ENCODE data around the gene ZNF678.

DNA sequence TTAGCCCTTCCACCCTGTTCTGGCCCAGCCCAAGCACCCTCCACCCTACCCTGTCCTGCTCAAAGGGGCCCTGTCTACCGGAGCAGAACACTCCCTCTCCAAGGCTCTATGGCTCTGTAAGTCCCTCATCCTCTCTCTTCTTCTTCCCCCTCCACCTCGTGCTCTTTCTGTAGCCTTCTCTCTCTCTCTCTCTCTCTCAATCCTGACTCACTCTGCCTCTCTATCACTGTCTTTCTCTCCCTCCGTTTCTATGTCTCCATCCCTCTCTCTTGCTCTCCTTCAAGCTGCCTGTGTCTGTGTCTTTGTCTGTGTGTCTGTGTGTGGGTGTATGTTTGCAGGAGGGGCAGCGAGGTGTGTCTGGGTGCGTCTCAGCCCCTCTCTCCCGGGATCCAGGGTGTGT lies 1.3 kb upstream of the ZNF678 start:
- TF ChIP-seq TARDBP (IDR thresholded peaks at IDR 0.05) (no peak), ELF4 (IDR thresholded peaks at IDR 0.05) (no peak), SP1 (IDR thresholded peaks at IDR 0.05) (no peak), FOXM1 (IDR thresholded peaks at IDR 0.05; ENCODE audit: borderline replicate concordance) (no peak), FOXA1 (IDR thresholded peaks at IDR 0.05) (no peak), ZNF384 (IDR thresholded peaks at IDR 0.05) (no peak), BHLHE40 (IDR thresholded peaks at IDR 0.05; ENCODE audit: borderline replicate concordance) (no peak), SUZ12 (IDR thresholded peaks at IDR 0.05) (no peak), FOXK2 (IDR thresholded peaks at IDR 0.05) (no peak), NFRKB (IDR thresholded peaks at IDR 0.05) (no peak)
